Measurements from ENCODE around the gene PTCRA. TPM values are rescaled to one million over a fixed set of nuclear protein-coding genes. Genes with fewer than 3 reads are reported as not detected.

Gene PTCRA
- total and polyA plus RNA-seq, 2 experiments from 2014 or later = not detected

DNA sequence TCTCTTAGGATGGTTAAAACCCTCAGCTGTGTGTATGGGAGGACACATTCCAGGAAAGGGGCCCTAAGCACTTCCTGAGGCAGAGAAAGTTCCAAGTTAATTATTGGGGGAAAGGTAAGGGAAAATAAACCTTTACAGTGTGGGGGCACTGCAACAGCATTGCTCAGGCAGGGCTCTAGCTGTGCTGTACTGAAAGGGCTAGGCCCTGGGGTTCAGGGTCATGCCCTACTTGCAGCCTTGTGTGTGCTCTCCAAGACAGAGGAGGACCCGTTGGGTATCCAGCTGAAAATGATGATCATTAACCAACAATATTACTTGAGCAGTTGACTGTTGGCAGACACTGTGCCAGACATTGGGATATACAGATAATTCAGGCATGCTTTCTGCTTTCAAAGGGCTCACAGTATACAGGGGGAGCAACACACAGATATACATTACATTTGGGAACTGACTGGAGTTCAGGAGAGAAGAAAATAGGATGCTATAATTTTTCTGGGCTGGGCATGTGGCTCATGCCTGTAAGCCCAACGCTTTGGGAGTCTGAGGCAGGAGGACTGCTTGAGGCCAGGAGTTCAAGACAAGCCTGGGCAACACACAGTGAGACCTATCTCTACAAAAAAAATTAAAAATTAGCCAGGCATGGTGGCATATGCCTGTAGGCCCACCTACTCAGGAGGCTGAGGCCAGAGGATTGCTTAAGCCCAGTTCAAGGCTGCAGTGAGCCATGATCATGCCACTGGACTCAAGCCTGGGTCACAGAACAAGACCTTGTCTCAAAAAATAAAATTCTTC is 45.5 kb upstream of the PTCRA start:
- H3K36me3 Mint-ChIP-seq (ENCODE audit: low read depth) = peaks cover 2% of the 10 kb centered on the region; the same call in 1 of the 3 replicates

GRCh38 chr6:42871711-42872110 is 44.1 kb upstream of the PTCRA start:
- no peaks in the 10 kb centered on the region; the same call in 1 of the 2 replicates for H4K20me1 ChIP-seq (replicated peaks; ENCODE audit: insufficient read depth)
- H3K4me2 ChIP-seq = no peak overlapping the region
- Mint-ChIP-seq H3K36me3 (ENCODE audit: low read depth) (no peaks in the 10 kb centered on the region), H3K4me1 (no peaks in the 10 kb centered on the region), H3K27ac (no peak overlapping the region), H3K9me3 (no peaks in the 10 kb centered on the region), H3K27me3 (ENCODE audit: insufficient read depth, low read depth, poor library complexity) (peaks cover 3% of the 10 kb centered on the region), H3K4me3 (no peak overlapping the region)
- no peak overlapping the region for H3K4me3 ChIP-seq
- H2AFZ ChIP-seq = no peak overlapping the region
- H3K27ac ChIP-seq (ENCODE audit: low read depth) = no peak overlapping the region
- no peaks in the 10 kb centered on the region for H3K79me2 ChIP-seq (replicated peaks; ENCODE audit: insufficient read depth)
- ATAC-seq (no peak), DNase-seq (ENCODE audit: low spot score) (no peak)
- no peaks in the 10 kb centered on the region for H3K27me3 ChIP-seq (ENCODE audit: insufficient read depth)
- 0 out of 2 replicates have a peak, but pooled peaks cover 3% of the 10 kb centered on the region for H3K36me3 ChIP-seq (ENCODE audit: insufficient read depth)
- no peaks in the 10 kb centered on the region for H3K4me1 ChIP-seq (ENCODE audit: insufficient read depth)
- H3F3A ChIP-seq (replicated peaks; ENCODE audit: low read depth) = 0 out of 2 replicates have a peak, but pooled peaks cover 3% of the 10 kb centered on the region
- no peaks in the 10 kb centered on the region for H3K9me2 ChIP-seq (ENCODE audit: insufficient read depth)
- TF ChIP-seq EZH2phosphoT487 (IDR thresholded peaks at IDR 0.05; ENCODE audit: unreplicated experiment) (no peak), STAT1 (IDR thresholded peaks at IDR 0.05; ENCODE audit: unreplicated experiment) (no peak), EZH2 (IDR thresholded peaks at IDR 0.05; ENCODE audit: low read depth, unreplicated experiment) (no peak), CREB1 (CRISPR knock-in tag; IDR thresholded peaks at IDR 0.05; ENCODE audit: low read depth) (no peak), ZNF114 (CRISPR knock-in tag; IDR thresholded peaks at IDR 0.05) (no peak), JUNB (IDR thresholded peaks at IDR 0.05; ENCODE audit: unreplicated experiment) (no peak), ZNF331 (CRISPR knock-in tag; IDR thresholded peaks at IDR 0.05; ENCODE audit: low read depth) (no peak), POLR2AphosphoS5 (IDR thresholded peaks at IDR 0.05; ENCODE audit: low read depth) (no peak), NANOG (IDR thresholded peaks at IDR 0.05; ENCODE audit: borderline replicate concordance) (no peak)
- TF ChIP-seq, protein P1, sequence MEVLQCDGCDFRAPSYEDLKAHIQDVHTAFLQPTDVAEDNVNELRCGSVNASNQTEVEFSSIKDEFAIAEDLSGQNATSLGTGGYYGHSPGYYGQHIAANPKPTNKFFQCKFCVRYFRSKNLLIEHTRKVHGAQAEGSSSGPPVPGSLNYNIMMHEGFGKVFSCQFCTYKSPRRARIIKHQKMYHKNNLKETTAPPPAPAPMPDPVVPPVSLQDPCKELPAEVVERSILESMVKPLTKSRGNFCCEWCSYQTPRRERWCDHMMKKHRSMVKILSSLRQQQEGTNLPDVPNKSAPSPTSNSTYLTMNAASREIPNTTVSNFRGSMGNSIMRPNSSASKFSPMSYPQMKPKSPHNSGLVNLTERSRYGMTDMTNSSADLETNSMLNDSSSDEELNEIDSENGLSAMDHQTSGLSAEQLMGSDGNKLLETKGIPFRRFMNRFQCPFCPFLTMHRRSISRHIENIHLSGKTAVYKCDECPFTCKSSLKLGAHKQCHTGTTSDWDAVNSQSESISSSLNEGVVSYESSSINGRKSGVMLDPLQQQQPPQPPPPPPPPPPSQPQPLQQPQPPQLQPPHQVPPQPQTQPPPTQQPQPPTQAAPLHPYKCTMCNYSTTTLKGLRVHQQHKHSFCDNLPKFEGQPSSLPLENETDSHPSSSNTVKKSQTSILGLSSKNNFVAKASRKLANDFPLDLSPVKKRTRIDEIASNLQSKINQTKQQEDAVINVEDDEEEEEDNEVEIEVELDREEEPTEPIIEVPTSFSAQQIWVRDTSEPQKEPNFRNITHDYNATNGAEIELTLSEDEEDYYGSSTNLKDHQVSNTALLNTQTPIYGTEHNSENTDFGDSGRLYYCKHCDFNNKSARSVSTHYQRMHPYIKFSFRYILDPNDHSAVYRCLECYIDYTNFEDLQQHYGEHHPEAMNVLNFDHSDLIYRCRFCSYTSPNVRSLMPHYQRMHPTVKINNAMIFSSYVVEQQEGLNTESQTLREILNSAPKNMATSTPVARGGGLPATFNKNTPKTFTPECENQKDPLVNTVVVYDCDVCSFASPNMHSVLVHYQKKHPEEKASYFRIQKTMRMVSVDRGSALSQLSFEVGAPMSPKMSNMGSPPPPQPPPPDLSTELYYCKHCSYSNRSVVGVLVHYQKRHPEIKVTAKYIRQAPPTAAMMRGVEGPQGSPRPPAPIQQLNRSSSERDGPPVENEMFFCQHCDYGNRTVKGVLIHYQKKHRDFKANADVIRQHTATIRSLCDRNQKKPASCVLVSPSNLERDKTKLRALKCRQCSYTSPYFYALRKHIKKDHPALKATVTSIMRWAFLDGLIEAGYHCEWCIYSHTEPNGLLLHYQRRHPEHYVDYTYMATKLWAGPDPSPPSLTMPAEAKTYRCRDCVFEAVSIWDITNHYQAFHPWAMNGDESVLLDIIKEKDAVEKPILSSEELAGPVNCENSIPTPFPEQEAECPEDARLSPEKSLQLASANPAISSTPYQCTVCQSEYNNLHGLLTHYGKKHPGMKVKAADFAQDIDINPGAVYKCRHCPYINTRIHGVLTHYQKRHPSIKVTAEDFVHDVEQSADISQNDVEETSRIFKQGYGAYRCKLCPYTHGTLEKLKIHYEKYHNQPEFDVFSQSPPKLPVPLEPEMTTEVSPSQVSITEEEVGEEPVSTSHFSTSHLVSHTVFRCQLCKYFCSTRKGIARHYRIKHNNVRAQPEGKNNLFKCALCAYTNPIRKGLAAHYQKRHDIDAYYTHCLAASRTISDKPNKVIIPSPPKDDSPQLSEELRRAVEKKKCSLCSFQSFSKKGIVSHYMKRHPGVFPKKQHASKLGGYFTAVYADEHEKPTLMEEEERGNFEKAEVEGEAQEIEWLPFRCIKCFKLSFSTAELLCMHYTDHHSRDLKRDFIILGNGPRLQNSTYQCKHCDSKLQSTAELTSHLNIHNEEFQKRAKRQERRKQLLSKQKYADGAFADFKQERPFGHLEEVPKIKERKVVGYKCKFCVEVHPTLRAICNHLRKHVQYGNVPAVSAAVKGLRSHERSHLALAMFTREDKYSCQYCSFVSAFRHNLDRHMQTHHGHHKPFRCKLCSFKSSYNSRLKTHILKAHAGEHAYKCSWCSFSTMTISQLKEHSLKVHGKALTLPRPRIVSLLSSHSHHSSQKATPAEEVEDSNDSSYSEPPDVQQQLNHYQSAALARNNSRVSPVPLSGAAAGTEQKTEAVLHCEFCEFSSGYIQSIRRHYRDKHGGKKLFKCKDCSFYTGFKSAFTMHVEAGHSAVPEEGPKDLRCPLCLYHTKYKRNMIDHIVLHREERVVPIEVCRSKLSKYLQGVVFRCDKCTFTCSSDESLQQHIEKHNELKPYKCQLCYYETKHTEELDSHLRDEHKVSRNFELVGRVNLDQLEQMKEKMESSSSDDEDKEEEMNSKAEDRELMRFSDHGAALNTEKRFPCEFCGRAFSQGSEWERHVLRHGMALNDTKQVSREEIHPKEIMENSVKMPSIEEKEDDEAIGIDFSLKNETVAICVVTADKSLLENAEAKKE (CRISPR knock-in tag; IDR thresholded peaks at IDR 0.05) = no peak
- TF ChIP-seq, protein P2, sequence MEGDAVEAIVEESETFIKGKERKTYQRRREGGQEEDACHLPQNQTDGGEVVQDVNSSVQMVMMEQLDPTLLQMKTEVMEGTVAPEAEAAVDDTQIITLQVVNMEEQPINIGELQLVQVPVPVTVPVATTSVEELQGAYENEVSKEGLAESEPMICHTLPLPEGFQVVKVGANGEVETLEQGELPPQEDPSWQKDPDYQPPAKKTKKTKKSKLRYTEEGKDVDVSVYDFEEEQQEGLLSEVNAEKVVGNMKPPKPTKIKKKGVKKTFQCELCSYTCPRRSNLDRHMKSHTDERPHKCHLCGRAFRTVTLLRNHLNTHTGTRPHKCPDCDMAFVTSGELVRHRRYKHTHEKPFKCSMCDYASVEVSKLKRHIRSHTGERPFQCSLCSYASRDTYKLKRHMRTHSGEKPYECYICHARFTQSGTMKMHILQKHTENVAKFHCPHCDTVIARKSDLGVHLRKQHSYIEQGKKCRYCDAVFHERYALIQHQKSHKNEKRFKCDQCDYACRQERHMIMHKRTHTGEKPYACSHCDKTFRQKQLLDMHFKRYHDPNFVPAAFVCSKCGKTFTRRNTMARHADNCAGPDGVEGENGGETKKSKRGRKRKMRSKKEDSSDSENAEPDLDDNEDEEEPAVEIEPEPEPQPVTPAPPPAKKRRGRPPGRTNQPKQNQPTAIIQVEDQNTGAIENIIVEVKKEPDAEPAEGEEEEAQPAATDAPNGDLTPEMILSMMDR (conservative IDR thresholded peaks at IDR 0.05; ENCODE audit: low read depth in 2 of 2) = no peak

More for the DNA sequence above, 45.5 kb upstream of the PTCRA start:
- no peak overlapping the region for H3K4me3 Mint-ChIP-seq
- no peak for DNase-seq (ENCODE audit: low spot score)
- H3K9me2 ChIP-seq (ENCODE audit: insufficient read depth) = no peaks in the 10 kb centered on the region
- no peak overlapping the region for H3K27ac Mint-ChIP-seq
- no peak overlapping the region for H3K4me3 ChIP-seq
- 0 out of 2 replicates have a peak, but pooled peaks cover 3% of the 10 kb centered on the region for H3K36me3 ChIP-seq (ENCODE audit: insufficient read depth)
- H2AFZ ChIP-seq = no peak overlapping the region
- no peaks in the 10 kb centered on the region for H3K4me1 Mint-ChIP-seq
- no peak overlapping the region for H3K27ac ChIP-seq (ENCODE audit: low read depth)
- H3F3A ChIP-seq (replicated peaks; ENCODE audit: low read depth) = 0 out of 2 replicates have a peak, but pooled peaks cover 3% of the 10 kb centered on the region
- peaks cover 2% of the 10 kb centered on the region for H3K27me3 Mint-ChIP-seq (ENCODE audit: insufficient read depth, low read depth, poor library complexity)
- TF ChIP-seq POLR2AphosphoS5 (IDR thresholded peaks at IDR 0.05; ENCODE audit: low read depth) (no peak), ZNF114 (CRISPR knock-in tag; IDR thresholded peaks at IDR 0.05) (no peak), STAT1 (IDR thresholded peaks at IDR 0.05; ENCODE audit: unreplicated experiment) (no peak), NANOG (IDR thresholded peaks at IDR 0.05; ENCODE audit: borderline replicate concordance) (no peak), CREB1 (CRISPR knock-in tag; IDR thresholded peaks at IDR 0.05; ENCODE audit: low read depth) (no peak)
- no peaks in the 10 kb centered on the region for H3K27me3 ChIP-seq (ENCODE audit: insufficient read depth)
- H3K4me2 ChIP-seq = no peak overlapping the region
- H3K4me1 ChIP-seq (ENCODE audit: insufficient read depth) = no peaks in the 10 kb centered on the region
- H3K9me3 Mint-ChIP-seq = no peaks in the 10 kb centered on the region
- no peak for ATAC-seq
- H4K20me1 ChIP-seq (replicated peaks; ENCODE audit: insufficient read depth) = no peaks in the 10 kb centered on the region; the same call in 1 of the 2 replicates
- H3K79me2 ChIP-seq (replicated peaks; ENCODE audit: insufficient read depth) = no peaks in the 10 kb centered on the region
